Measurements from ENCODE around the gene SPOCD1.

DNA sequence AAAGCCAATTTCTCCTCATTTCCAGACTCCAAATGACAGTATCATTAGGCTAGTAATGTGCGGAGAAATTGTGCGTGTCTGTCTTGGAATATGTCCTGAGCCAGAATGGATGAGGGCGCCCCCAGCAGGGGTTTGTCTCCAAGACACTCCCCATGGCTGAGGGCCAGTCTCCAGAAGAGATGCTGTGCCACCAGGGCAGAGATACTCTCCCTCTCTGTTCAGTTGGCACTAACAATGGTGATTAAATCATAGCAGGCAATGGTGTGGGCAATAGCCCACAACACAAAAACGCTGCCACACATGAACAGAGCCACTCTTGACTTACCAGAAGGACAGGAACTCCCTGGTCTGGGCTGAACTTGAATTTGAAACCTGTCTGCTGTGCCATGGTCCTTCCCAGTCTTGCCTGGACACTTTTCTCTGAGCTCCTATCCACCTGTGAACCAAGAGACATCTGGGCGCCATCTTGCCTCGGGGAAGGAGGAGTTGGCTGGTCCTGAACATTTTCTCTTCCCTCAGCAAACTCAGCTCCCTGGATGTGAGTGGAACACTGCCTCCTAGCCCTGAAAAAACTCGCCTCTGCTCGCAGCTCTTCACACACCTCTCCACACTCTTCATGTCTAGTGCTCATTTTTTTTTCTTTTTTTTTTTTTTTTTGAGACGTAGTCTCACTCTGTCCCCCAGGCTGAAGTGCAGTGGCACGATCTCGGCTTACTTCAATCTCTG lies 36.9 kb downstream of the SPOCD1 start:
- no peak for TF ChIP-seq RFX5 (IDR thresholded peaks at IDR 0.05; ENCODE audit: low read depth, low read length)
- no peak for TF ChIP-seq CTCF (conservative IDR thresholded peaks at IDR 0.05; ENCODE audit: low read depth, low read length)
- TF ChIP-seq MXI1 (IDR thresholded peaks at IDR 0.05; ENCODE audit: borderline replicate concordance, low read depth, low read length), result no peak
- no peak for TF ChIP-seq MAFK (IDR thresholded peaks at IDR 0.05; ENCODE audit: low read depth, low read length)
- TF ChIP-seq POLR2A (IDR thresholded peaks at IDR 0.05; ENCODE audit: low read depth, low read length), result no peak
- TF ChIP-seq RAD21 (IDR thresholded peaks at IDR 0.05; ENCODE audit: low read length), result no peak
- no peak for TF ChIP-seq CHD1 (IDR thresholded peaks at IDR 0.05; ENCODE audit: low read depth, low read length)
- TF ChIP-seq RCOR1 (IDR thresholded peaks at IDR 0.05; ENCODE audit: insufficient replicate concordance, low read length), result no peak
- no peak for TF ChIP-seq CEBPB (IDR thresholded peaks at IDR 0.05; ENCODE audit: low read depth, low read length)
